GM19467 (cell line): Measurements from ENCODE around the gene HLA-DMA.
"Not testable (repeated sequence)": the region's sequence is repeated elsewhere in the genome, so short reads cannot be mapped to it uniquely, and the experiment has no call there.

Source experiments
- ATAC-seq: cut with Tn5 transposase; IDR thresholded peaks from one replicate; pipeline ENCODE4 v1.9.1; 2021; ENCODE audit warnings: mild to moderate bottlenecking, moderate library complexity; ENCODE audit not compliant: unreplicated experiment

The HLA-DMA gene

DNA sequence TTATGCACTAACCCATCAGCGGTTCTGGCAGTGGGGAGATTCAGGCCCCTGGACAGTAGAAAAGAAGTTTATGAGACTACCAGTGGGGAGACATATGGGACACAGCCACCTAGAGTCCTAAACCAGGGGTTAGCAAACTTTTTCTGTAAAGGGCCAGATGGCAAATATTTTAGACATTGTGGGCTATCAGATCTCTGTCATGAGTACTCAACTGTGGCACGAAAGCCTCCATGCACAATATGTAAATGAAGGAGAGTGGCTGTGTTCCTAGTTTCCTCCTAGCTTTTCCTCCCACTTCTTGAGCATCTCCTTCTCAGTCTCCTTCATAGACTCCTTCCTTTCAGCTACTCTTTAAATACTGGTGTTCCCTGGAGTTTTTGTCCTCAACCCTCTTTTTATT is 3.3 kb upstream of the HLA-DMA start:
- no peak for ATAC-seq

DNA sequence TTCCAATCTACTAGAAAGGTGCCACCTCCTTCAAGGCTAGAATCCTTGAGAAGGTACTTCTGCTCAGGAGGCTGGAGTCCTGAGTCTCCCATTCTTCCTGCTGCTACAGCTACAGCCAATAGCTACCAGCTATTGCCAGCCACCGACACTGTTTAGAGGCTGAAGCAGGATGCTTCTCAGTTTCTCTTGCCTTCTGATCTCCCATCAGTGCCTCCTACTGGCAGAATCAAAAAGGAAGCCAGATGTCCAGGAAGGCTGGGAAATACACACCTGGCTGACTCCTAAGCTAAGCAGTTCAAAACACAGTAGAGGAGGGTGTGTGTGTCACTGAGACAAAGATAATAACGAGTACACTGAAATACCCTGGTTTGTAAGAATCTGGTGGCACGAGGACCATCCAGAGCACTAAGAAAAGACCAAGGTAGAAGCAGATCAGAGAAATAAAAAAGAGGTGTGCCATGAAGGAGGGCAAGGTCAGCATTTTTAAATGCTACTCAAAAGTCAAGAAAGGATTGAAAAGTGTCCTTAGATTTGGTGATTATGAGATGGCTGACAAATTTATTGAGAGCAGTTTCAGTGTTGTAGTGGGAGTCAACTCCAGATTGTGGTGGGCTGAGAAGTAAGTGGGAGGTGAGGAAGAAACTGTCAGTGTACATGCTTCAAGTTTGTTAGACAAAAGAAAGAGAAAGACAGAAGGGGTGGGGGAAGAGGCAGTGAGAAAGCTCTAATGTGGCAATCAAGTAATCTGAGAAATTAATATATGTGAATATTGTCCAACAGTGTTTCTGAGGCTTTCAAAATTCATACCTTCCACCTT is 2.3 kb upstream of the HLA-DMA start:
- ATAC-seq = no peak

DNA sequence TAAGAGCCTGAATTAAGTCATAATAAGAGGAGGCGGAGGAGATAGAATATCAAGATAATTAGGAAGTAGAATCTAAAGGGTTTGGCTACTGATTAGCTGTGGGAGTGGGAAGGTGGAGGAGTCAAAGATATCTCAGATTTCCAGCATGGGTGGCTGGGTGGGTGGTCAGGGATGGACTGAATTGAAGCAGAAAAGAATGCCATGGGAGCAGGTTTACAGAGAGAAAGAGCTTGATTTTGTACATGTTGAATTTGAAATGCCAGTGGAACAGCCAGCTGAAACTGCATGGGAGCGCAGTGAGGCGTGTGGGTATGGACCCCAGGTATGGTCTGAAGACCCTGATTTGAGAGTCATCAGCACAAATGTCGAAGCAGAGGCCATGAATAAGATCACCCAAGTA is 1.4 kb upstream of the HLA-DMA start:
- ATAC-seq = no peak

DNA sequence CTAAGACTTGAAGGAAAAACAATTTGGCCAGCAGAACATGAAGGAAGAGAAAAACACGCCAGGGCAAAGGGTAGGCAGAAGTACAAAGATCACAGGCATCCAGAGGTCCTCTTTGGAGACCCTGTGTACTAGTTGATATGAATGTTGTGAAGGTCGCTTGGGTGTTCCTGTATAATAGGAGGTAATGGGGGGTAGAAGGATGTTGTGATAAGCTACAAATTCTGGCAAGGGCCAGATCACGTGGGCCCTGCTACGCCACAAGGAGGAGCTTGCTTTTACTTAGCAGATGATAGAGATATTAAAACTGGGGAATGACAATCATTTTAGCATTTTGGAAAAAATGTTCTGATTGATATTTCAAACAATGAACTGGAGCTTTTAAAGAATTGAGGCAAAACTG is 878 bp upstream of the HLA-DMA start:
- ATAC-seq = no peak

DNA sequence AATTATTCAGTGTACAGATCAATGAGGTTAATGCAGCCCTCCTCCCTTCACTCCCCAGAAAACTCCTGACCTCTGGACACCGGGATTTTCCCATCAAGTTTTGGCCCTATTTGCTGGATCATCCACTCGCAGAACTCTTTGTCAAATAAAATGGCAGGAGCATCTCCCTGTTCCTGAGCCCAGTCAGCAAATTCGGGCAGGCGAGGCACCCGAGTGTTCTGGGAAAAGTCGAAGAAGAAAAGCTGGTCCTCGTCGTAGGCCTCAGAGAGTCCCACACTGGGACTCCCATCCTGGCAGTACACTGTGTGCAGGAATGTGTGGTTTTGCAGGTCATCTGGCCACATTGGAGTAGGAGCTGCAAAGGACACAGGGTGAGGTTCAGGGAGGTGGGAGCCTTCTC is 2.4 kb downstream of the HLA-DMA start:
- ATAC-seq = no peak

DNA sequence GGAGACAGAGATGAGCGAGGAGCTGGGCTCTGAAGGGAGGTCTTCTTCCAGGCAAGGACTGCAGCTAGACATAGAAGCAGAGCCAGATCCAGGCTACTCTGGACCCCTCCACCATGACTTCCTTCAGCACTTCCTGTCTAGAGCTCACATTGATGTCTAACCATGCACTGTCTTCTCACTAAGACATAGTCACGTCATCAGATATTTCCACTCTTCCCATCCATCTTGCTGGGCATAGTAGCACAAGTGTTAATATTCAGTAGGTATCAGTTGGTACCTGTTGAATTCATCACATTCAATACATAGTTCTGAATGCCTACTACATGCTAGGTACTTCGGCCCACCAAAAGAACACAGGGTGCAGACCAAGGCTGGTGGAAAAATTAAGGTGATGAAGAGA is 2.9 kb downstream of the HLA-DMA start:
- ATAC-seq = no peak

DNA sequence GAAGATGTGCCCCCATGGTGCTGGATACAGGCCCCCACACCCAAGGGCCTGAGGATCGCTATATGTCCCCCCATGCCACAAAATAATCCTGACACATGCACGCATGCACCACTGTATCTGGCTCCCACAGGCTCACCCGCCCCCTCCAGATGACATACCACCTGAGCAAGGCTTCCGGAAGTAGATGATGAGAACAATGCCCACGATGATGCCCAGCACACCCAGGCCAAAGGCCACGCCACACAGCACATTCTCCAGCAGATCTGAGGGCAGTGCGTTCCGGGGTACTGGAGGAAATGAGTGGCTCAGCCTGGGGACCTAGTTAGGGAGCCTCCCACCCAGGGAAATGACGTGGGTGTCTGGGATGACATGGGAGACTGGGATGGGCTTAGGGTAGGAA is 3.8 kb downstream of the HLA-DMA start:
- ATAC-seq = no peak

DNA sequence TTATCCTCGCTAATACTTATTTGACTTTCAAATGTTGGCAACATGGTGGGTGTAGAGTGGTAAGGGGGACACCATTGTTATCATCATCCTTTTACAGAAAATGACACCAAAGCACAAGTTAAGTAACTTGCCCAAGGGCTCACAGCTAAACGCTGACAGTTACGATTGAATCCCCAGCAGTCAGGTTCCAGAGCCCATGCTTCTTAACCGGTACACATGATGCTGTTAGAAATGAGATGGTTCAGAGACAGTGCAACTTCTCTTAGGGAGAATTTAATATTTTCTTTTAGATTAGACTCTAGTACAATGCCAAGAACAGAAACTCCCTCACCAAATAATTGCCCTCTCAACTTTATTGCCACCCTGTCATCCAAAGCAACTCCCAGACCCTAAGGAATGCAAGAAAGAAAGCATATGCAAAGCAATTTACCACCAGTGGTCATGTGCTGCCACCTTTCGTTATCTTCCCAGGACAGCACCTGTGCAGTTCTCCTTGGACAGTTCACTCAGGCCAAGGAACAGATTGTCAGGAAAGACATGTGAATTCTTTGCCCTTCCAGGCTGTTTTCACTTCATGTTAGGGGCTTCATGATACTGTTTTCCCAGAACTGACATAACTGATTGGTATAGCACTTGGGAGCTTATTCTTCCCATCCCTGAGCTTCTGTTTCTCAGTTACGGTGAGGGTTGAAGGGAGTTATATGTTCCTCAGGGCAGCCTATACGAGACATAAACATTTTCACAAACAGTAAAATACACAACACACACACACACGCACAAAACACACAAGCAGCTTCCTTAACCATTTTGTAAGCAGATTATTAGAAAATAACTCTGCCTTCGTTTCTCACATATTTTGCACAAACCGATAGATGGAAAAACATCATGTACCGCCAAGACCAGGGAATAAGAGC is 5.1 kb downstream of the HLA-DMA start:
- no peak for ATAC-seq

DNA sequence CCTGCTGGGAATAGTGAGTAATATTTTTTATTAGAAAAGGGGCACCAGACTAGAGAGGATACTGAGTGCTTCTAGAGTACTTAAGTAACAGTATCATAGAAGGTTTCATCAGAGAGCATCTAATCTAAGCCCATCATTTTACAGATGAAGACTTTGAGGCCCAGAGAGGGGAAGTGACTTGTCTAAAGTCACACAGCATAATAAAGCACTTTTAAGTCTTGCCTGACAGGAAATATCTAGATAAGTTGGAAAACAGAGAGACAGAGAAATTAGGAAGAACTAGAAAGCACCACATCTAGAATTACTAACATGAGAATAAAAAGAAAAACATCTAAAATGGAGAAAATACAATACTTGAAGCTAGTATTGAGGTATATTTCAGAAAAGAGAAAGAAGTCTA is 6.0 kb downstream of the HLA-DMA start:
- ATAC-seq = no peak

DNA sequence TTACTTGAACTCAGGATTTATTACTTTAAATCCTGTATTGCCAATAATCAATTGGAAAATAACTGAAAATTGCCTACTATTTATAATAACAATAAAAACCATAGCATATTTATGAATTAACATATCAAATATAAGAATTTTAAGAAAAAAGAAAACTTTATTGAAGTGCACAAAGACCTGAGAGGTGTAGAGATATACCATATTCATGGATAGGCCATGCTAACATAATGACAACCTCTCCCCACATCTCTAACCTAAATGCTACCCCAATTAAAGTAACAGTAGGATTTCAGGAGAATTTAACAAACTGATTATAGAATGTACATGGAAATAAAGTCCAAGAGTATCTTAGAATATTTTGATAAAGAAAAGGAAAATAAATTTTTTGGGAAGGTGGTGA is 6.9 kb downstream of the HLA-DMA start:
- no peak for ATAC-seq

DNA sequence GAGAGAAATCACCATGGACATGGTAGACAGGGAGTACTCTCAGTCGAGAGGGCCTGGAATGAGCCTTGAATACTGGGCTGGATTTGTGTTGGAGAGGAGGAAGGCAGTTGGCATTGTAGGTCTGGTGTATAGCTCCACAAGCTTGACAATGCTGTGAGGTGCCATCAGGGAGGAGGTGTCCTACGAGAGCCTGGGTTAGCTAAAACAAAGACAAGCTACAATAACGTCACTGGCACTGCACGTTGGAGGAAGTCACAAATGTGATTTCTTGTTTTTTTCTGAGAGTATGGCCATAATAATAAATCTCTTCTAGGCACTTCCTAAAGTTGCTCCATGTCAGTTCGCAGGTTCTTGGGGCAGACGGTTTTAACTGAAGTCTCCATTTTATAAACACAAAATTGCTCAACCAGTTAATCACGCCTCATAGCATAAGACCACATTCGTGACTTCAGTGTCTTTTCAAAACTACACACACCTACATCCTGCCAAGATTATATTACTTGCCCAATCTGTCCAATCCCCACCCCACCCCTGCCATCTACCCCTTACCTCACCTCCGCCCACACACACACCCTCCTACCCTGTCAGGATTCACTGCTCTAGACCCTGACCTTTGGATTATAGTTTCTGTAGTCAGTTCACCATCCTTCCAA is 7.7 kb downstream of the HLA-DMA start:
- no peak for ATAC-seq

DNA sequence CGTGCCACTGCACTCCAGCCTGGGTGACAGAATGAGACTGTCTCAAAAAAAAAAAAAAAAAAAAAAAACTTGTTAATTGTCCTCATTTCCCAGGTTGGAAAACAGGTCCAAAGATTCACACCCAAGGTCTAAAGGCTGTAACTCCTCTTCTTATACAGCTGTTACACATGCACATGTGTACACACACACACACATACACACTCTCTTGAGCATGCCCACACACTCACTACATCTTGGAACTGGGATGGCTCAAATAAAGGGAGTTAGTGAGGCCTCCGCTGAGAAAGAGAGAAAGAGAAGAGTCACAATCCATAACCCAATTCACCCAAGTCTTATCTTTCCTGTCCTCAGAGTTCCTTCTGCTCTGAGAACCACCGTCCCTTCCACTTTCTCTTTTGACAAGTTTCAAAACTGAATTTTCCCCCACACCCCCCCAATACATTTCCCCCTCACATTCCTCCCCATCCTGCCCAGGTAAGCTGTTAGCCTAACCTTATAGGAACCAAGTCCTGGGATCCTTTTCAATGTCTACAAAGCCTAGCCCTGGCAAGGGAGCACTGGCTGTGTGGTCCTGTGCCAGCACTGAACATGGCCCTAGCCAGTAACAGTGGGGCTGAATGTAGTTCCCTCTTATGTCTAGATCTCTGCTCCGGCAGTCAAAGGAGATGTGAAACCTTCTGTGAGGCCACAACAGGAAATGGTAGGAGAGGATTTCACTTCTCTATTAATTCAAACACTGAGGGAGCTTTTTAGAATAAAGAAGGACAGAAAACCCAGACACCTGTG is 8.8 kb downstream of the HLA-DMA start:
- peak; percentile 30 for ATAC-seq

DNA sequence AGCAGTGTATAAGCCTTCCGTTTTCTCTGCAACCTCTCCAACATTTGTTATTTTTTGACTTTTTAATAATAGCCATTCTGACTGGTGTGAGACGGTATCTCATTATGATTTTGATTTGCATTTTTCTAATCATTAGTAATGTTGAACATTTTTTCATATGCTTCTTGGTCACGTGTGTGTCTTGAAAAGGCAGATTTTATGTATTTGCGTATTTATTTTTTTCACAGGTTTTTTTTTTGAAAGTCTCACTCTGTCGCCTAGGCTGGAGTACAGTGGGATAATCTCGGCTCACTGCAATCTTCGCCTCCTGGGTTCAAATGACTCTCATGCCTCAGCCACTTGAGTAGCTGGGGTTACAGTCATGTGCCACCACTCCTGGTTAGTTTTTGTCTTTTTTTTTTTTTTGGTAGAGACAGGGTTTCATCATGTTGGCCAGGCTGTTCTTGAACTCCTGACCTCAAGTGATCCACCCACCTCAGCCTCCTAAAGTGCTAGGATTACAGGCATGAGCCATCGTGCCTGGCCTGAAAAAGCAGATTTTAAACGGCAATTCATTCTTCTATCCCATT is 10.3 kb downstream of the HLA-DMA start:
- ATAC-seq = not testable (repeated sequence)

DNA sequence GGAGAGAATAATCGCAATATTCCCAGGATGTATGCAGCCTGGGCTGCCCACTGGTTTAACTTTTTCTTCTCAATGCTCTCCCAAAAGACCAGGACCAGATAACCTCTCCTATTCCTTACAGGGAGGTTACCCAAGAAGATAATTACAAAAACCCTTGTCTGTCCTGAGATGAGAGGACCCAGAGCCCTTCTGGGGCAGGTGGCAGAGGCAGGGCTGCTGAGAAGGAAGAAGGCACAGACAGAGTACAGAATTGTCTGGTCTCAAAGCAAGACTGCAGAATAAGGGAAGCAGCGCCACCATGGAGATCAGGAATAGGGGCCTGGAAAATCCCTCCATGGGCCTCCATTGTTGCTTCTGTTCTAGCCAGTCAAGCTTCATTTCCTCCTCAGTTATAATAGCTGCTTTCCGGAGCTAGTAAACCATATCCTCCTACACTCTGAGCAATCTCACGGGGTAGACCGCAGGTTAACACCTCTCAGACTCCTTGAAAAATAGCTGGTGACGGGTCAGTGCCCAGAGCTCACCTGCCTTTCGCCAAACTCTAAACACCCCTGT is 11.6 kb downstream of the HLA-DMA start:
- peak; percentile 41 for ATAC-seq

DNA sequence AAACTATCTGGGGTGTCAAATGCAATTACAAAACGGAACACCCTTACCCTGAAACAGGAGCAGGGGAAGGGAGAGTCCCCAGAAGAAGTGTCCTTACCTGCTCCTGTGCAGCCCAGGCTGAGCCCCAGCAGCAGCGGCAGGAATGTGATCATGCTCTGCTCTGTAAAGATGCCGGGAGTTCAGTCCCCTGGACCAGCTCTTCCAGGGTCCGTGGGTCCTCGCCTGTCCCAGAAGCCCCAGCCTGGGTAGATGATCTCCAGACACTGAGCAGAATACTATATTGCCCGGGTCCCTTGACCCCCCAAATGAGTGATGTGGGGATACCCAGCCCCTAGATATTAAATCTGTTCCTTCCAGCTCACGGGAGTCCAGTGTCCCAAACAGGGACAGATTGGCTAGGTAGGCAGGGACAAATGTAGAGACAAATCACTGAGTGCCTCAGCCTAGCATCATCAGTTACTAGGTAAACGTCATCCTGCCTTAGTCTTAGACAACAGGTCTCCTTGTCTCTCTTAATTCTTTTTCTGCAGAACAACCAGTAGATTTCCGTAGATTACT is 12.2 kb downstream of the HLA-DMA start, which contains the start of gene HLA-DMB:
Gene HLA-DMB, minus strand, starts transcription at position 373 of the 558 bp plus-strand sequence. Its CDS starts 221 bp downstream, at position 152.
- peak; percentile 37 for ATAC-seq

DNA sequence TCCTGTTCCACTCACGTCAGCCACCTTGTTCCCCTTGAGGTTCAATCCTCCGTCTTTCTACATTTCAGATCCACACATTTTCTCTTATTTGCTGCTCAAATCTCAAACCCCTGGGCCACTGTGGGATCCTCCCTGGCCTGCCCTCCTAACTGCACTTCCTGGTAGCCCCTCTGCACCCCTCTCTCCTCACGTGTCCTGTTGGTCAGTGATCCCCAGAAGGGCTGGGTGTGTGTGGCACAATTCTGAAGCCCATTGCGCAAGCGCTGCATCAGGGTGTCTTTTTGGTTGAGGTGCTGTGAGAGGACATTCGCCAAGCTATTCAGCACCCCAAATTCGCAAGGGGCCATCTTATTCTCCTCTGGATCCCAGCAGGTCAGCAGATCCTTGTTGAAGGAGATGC is 14.4 kb downstream of the HLA-DMA start:
- no peak for ATAC-seq

DNA sequence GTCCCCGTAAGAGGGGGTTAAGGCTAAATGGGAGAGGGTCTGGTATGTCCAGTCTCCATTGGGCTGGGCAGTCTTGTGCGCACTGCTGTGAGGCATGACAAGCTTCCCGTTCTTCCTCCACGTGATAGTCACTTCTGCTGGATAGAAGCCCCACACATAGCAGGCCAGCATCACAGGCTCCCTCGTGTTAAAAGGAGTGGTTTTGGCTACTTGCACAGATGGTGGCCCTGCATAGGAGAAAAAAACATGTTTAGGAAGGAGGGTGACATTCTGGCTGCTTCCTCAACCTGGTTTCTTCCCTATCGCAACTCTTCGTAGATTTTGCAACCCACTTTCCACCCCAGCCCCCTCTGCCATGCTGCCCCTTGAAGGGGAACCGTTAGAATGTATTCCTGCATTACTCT is 15.7 kb downstream of the HLA-DMA start:
- no peak for ATAC-seq

DNA sequence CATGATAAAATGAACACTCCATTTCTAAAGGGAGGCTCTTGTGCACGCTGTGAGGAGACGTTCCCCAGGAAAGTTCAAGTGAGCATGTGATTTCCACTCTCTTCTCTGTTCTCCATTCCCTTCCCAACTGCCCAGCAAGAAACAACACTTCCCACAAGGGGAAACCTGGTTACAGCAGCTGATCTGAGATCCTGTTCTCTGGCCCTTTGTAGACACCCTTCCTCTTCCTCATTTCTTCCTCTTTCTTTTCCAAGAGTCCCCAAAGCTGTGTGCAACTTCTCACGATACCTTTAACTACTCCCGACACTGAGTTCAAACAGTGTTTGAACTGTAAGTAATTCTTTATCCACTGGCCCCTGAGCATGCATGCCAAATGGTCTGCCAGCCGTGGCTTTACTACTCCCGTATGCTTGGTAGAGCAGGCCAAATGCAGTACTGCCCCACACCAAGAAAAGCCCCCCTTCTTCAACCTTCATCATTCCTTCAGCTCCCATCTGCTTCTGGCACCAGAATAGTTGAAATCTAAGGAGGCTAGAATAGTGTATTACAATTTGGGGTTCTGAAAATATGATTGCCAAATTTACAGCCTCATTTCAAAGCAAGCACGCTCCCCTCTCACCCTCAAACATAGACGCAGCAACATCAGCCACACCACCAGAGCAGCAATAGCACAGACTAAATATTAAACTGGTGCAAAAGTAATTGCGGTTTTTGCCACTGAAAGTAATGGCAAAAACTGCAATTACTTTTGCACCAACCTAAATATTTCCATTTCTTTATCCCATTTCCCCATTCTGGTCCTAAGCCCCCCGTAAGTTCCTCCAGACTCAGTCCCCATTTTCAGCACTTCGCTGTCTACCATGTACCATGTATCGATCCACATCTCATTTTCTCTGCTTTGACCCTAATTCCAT is 16.4 kb downstream of the HLA-DMA start:
- no peak for ATAC-seq
